AG08395 (cell line): ENCODE results near the gene PRDM2.

Source experiments
- DNase-seq: peaks from one replicate; pipeline ENCODE4 v3.0.0; 2012; ENCODE audit warnings: mixed read lengths, low spot score

Gene PRDM2

GRCh38 chr1:13816016-13816760 lies 116.2 kb downstream of the PRDM2 start:
- DNase-seq = no peak

DNA sequence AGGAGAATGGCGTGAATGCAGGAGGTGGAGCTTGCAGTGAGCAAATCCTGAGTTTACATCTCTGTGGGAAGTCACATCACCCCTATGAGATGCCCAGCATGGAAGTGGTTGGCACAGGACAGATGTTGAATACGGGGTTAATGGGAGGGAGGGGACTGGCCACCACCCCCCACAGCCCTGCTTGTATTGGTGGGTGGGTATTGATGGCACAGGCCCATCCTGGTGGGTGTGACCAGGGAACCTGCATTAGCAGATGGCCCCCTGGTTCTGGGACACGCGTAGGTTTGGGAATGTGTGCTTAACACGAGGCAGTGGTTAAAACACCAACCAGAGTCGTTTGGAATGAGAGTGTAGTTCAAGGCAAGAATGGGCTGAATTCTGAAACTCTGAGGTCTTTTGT lies 117.9 kb downstream of the PRDM2 start:
- no peak for DNase-seq

- DNase-seq = no peak
Observed at GRCh38 chr1:13818926-13819325, 118.9 kb downstream of the PRDM2 start.

DNA sequence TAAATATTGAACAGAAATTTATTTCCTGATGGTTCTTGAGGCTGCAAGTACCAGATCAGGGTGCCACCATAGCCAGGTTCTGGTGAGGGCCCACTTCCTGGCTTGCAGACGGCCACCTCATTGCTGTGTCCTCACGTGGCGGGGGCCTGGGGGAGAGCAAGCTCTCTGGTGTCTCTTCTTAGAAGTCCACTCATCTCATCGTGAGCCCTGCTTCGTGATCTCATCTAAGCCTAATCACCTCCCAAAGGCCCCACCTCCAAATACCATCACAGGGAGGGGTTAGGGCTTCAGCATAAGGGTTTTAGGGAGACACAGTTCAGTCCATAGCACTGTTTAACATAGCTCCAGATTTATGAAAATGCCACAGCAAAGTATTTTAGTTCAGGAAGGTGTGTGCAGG lies 119.7 kb downstream of the PRDM2 start:
- DNase-seq = no peak

GRCh38 chr1:13820055-13820454 lies 120.1 kb downstream of the PRDM2 start:
- DNase-seq = no peak

- DNase-seq = no peak
Observed at GRCh38 chr1:13820456-13820855, 120.5 kb downstream of the PRDM2 start.

GRCh38 chr1:13823126-13823880 lies 123.3 kb downstream of the PRDM2 start:
- no peak for DNase-seq

GRCh38 chr1:13823936-13824335 lies 123.9 kb downstream of the PRDM2 start:
- no peak for DNase-seq

GRCh38 chr1:13824626-13825025 lies 124.6 kb downstream of the PRDM2 start:
- no peak for DNase-seq

GRCh38 chr1:13825033-13825432 lies 125.0 kb downstream of the PRDM2 start:
- DNase-seq = no peak

DNA sequence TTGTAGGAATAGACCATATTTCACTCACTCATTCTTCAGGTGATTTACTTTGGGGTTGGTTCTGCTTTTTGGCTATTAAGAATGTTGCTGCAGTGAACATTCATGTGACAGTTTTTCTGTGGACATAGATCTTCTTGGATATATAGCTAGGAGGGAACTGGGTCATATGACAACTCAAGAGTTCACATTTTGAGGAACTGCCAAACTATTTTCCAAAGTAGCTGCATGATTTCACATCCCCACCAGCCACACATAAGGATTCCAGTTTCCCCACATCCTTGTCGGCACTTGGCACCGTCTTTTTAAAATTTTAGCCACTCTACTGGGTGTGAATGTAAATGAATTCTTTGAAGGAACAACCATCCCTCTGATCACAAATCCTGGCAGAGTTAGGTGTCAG lies 126.0 kb downstream of the PRDM2 start:
- DNase-seq = no peak

DNA sequence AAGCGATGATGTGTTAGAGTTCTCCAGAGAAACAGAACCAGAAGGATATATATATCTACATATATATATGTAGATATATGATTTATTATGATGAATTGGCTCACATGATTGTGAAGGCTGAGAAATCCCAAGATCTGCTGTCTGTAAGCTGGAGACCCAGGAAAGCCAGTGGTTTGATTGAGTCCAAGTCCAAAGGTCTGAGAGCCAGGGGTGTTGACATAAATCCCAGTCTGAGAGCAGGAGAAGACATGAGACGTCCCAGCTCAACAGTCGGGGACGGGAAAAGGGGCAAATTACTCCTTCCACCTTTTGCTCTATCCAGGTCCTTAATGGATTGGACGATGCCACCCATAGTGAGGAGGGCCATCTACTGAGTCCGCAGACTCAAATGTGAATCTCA lies 126.6 kb downstream of the PRDM2 start:
- DNase-seq = no peak

DNA sequence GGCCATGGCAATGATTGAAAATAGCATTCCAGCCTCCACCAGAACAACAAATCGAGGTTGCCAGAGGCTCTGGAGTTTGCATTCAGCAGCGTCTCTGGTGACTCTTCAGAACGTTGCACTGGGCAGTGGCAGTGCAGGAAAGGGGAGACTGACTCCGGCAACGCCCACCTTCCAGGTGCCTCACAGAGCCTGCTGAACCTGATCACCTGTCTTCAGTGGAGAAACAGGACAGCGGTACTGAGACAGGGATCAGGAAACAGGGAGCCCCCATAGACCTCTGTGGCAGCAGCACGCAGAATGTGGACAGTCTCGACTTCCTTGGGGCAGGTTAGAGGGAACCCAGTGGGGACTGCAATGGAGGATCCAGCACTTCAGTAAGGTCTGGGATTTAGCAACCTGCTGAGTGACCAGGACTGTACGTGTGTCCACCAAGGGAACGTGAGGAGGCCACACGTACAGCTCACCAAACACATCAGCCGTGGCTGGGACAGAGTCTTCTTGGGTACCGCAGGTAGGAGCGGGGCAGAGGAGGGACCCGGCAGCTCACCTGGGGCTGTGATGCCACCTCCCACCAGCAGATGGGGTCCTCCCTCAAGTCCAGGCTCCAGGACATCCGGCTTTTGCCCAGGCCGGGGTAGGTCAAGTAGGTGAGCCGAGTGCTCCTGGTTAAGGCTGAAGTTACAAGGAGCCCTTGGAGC lies 128.6 kb downstream of the PRDM2 start:
- DNase-seq = no peak

- no peak for DNase-seq
Observed at GRCh38 chr1:13829152-13829769, 129.3 kb downstream of the PRDM2 start.

GRCh38 chr1:13830170-13830569 lies 130.2 kb downstream of the PRDM2 start:
- DNase-seq = no peak

- no peak for DNase-seq
Observed at GRCh38 chr1:13830616-13831280, 130.8 kb downstream of the PRDM2 start.

GRCh38 chr1:13832100-13832499 lies 132.1 kb downstream of the PRDM2 start:
- no peak for DNase-seq

DNA sequence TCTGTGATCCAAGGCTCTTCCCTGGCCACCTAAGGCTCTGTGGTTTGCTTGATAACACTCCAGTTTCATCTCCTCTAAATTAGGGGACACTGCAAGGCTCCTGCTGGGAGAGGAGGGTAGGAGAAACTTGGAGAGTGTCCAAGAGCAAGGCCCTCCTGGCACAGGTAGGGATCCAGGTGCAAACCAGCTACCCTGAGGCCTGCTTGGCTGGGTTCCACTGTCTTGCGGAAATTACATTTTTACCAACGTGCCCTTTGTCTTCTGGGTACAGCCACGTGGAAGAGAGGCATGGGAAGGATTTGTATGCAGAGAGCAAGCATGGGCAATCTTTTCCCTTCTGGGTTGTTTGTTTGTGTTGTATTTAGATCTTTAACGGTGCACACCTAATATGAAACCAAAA lies 132.5 kb downstream of the PRDM2 start:
- DNase-seq = no peak

DNA sequence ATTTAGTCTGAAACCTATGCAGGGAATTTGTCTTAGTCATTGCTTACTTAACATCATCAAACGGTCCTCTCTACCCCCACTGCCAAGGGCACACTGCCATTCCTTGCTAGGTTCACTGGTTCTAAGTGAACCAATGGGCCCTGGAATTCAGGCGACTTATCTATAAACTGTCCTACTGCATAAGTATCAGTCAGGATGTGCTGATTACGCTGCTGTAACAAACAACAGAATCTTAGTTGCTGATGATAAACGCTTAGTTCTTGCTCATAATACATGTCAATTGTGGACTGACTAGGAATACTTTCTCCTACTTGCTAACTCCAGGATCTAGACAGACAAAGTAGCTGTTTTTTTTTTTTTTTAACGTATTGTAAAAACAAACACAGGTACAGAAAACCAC lies 136.1 kb downstream of the PRDM2 start:
- no peak for DNase-seq

DNA sequence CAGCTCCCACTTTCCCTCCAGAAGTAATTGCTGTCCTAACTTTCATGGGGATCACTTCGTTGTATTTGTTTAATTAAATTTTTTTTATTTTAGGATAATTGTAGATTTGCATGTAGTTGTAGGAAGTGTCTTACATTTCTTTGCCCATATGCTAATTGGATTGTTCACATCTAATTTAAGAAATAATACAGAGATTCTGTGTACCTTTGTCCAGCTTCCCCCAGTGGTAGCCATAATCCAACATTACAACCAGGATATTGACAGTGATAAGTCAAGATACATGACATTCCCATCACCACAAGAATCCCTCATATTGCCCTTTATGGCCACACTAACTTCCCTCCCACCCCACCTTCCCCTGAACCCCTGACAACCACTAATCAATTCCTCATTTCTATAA lies 136.6 kb downstream of the PRDM2 start:
- DNase-seq = no peak

DNA sequence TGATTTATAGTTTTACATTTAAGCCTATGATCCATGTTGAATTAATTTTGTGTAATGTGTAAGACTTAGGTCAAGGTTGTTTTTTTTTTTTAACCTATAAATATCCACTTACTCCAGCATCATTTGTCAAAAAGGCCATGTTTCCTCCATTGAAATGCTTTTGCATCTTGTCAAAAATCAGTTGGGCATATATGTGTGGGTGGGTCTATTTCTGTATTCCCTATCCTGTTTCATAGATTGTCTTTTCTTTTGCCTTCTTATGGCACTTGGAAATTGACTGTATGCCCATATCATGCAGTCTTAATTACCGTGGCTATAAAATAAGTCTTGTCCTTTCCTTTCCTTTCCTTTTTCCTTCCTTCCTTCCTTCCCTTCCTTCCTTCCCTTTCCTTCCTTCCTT lies 138.2 kb downstream of the PRDM2 start:
- DNase-seq = no peak

- DNase-seq = no peak
Observed at GRCh38 chr1:13842497-13842896, 142.5 kb downstream of the PRDM2 start.
